ENCODE data around the gene POR. TPM values are rescaled to one million over a fixed set of nuclear protein-coding genes. Genes with fewer than 3 reads are reported as not detected.
A peak's percentile ranks its signal among the peaks of the same experiment; 100 is the strongest.

The POR gene
- total and polyA plus RNA-seq, 2 of the 13 experiments (the other 11 are each of a cell fraction or from before 2014, with no cell fraction given): 145 to 266 TPM

DNA sequence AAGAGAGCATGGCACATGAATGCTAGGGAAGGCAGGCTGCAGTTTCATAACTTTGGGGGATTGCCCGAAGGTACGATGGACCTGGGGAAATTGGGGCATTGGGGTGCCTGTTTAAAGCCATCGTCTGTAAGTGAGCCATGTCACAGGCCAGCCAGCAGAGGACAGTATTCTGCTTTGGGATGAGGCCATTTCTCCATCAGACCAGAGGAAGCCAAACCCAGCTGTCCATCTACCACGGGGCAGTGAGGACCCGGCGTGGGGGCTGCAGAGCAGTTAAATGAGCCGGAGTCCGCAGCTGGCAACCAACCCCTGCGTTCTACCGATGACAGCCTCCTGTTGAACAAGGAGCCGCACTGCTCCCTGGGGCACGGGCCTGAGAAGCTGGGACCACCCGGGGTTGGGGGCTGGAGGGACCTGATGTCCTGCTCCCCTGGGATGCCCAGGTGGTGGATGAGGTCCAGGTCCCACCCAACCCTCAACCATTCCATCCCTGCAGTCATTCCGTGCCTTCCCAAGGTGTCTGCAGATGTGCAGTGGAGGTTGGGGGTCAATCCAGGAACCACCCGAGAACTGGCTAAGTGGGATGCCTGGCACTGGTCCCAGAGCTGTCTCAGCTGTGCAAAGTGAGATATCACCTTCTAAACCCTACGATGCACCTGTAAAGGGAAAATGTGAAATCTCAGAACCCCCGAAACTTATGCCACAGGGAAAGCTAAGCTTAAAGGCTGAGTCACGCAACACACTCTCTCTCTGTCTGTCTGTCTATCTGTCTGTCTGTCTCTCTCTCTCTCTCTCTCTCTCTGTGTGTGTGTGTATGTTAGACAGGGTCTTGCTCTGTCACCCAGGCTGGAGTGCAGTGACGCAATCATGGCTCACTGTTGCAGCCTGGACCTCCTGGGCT lies 48.2 kb upstream of the POR start (continued):
- TF ChIP-seq, protein P1, sequence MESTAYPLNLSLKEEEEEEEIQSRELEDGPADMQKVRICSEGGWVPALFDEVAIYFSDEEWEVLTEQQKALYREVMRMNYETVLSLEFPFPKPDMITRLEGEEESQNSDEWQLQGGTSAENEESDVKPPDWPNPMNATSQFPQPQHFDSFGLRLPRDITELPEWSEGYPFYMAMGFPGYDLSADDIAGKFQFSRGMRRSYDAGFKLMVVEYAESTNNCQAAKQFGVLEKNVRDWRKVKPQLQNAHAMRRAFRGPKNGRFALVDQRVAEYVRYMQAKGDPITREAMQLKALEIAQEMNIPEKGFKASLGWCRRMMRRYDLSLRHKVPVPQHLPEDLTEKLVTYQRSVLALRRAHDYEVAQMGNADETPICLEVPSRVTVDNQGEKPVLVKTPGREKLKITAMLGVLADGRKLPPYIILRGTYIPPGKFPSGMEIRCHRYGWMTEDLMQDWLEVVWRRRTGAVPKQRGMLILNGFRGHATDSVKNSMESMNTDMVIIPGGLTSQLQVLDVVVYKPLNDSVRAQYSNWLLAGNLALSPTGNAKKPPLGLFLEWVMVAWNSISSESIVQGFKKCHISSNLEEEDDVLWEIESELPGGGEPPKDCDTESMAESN (CRISPR knock-in tag; conservative IDR thresholded peaks at IDR 0.05): 0 out of 2 replicates have a peak, but pooled peaks have one; percentile 28
- TF ChIP-seq, protein P2, sequence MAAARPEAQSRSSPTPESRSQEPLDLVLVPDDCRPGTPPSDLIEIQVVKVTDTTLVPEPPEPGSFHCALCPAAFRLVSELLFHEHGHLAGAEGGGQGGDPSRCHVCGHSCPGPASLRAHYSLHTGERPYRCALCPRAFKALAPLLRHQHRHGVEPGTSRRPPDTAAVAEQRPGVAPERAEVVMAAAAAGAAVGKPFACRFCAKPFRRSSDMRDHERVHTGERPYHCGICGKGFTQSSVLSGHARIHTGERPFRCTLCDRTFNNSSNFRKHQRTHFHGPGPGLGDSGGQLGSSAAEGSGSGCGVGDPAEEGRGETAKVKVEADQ (CRISPR knock-in tag; IDR thresholded peaks at IDR 0.05; ENCODE audit: borderline replicate concordance): no peak
- TF ChIP-seq ZNF772 (CRISPR knock-in tag; IDR thresholded peaks at IDR 0.05) (no peak), SOX5 (CRISPR knock-in tag; IDR thresholded peaks at IDR 0.05; ENCODE audit: borderline replicate concordance) (peak; percentile 34), MED13 (CRISPR knock-in tag; IDR thresholded peaks at IDR 0.05) (no peak), ZNF792 (CRISPR knock-in tag; IDR thresholded peaks at IDR 0.05) (no peak), ZNF775 (CRISPR knock-in tag; IDR thresholded peaks at IDR 0.05; ENCODE audit: borderline replicate concordance) (no peak), ZNF138 (CRISPR knock-in tag; IDR thresholded peaks at IDR 0.05; ENCODE audit: low read depth) (0 out of 2 replicates have a peak, but pooled peaks have one; percentile 33), MEIS2 (CRISPR knock-in tag; IDR thresholded peaks at IDR 0.05) (no peak), ZNF451 (CRISPR knock-in tag; IDR thresholded peaks at IDR 0.05) (no peak), SSRP1 (CRISPR knock-in tag; IDR thresholded peaks at IDR 0.05) (no peak), ATF7 (IDR thresholded peaks at IDR 0.05) (peak; percentile 84), ATF7 (CRISPR knock-in tag; IDR thresholded peaks at IDR 0.05) (peak; percentile 55; the same call in 1 of the 2 replicates), ZNF20 (CRISPR knock-in tag; IDR thresholded peaks at IDR 0.05) (no peak), SMC3 (IDR thresholded peaks at IDR 0.05; ENCODE audit: low read length) (peak; percentile 99), ZNF296 (CRISPR knock-in tag; conservative IDR thresholded peaks at IDR 0.05) (no peak), MYNN (CRISPR knock-in tag; IDR thresholded peaks at IDR 0.05; ENCODE audit: low read depth) (no peak), IRX3 (CRISPR knock-in tag; IDR thresholded peaks at IDR 0.05; ENCODE audit: borderline replicate concordance, low read depth) (no peak), GTF2F1 (IDR thresholded peaks at IDR 0.05; ENCODE audit: low read length) (no peak)
- TF ChIP-seq, protein P3, sequence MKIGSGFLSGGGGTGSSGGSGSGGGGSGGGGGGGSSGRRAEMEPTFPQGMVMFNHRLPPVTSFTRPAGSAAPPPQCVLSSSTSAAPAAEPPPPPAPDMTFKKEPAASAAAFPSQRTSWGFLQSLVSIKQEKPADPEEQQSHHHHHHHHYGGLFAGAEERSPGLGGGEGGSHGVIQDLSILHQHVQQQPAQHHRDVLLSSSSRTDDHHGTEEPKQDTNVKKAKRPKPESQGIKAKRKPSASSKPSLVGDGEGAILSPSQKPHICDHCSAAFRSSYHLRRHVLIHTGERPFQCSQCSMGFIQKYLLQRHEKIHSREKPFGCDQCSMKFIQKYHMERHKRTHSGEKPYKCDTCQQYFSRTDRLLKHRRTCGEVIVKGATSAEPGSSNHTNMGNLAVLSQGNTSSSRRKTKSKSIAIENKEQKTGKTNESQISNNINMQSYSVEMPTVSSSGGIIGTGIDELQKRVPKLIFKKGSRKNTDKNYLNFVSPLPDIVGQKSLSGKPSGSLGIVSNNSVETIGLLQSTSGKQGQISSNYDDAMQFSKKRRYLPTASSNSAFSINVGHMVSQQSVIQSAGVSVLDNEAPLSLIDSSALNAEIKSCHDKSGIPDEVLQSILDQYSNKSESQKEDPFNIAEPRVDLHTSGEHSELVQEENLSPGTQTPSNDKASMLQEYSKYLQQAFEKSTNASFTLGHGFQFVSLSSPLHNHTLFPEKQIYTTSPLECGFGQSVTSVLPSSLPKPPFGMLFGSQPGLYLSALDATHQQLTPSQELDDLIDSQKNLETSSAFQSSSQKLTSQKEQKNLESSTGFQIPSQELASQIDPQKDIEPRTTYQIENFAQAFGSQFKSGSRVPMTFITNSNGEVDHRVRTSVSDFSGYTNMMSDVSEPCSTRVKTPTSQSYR (CRISPR knock-in tag; IDR thresholded peaks at IDR 0.05; ENCODE audit: borderline replicate concordance): peak; percentile 22; the same call in 1 of the 2 replicates
- TF ChIP-seq, protein P4, sequence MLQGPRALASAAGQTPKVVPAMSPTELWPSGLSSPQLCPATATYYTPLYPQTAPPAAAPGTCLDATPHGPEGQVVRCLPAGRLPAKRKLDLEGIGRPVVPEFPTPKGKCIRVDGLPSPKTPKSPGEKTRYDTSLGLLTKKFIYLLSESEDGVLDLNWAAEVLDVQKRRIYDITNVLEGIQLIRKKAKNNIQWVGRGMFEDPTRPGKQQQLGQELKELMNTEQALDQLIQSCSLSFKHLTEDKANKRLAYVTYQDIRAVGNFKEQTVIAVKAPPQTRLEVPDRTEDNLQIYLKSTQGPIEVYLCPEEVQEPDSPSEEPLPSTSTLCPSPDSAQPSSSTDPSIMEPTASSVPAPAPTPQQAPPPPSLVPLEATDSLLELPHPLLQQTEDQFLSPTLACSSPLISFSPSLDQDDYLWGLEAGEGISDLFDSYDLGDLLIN (CRISPR knock-in tag; IDR thresholded peaks at IDR 0.05; ENCODE audit: borderline replicate concordance): no peak
- TF ChIP-seq, protein P5, sequence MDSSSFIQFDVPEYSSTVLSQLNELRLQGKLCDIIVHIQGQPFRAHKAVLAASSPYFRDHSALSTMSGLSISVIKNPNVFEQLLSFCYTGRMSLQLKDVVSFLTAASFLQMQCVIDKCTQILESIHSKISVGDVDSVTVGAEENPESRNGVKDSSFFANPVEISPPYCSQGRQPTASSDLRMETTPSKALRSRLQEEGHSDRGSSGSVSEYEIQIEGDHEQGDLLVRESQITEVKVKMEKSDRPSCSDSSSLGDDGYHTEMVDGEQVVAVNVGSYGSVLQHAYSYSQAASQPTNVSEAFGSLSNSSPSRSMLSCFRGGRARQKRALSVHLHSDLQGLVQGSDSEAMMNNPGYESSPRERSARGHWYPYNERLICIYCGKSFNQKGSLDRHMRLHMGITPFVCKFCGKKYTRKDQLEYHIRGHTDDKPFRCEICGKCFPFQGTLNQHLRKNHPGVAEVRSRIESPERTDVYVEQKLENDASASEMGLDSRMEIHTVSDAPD (CRISPR knock-in tag; IDR thresholded peaks at IDR 0.05): no peak
